ENCODE measurements around the gene CPB2.

- no peak for TF ChIP-seq CTCF (IDR thresholded peaks at IDR 0.05)
- no peak for TF ChIP-seq POLR2A (IDR thresholded peaks at IDR 0.05)
Observed at GRCh38 chr13:46077265-46077664, 27.6 kb downstream of the CPB2 start.
